GM19239 (cell line): ENCODE results near the gene ARHGDIG.
"Not testable (repeated sequence)": the region's sequence is repeated elsewhere in the genome, so short reads cannot be mapped to it uniquely, and the experiment has no call there.

ENCODE experiments used
- DNase-seq: peaks from one replicate; pipeline ENCODE4 v3.0.0; 2011; ENCODE audit warnings: low spot score; ENCODE audit not compliant: insufficient read length
- FAIRE-seq: peaks from 2 replicates; lab custom pipeline; 2011; peaks lifted over from hg19 to GRCh38; lab: Jason Lieb, UNC

ARHGDIG gene

DNA sequence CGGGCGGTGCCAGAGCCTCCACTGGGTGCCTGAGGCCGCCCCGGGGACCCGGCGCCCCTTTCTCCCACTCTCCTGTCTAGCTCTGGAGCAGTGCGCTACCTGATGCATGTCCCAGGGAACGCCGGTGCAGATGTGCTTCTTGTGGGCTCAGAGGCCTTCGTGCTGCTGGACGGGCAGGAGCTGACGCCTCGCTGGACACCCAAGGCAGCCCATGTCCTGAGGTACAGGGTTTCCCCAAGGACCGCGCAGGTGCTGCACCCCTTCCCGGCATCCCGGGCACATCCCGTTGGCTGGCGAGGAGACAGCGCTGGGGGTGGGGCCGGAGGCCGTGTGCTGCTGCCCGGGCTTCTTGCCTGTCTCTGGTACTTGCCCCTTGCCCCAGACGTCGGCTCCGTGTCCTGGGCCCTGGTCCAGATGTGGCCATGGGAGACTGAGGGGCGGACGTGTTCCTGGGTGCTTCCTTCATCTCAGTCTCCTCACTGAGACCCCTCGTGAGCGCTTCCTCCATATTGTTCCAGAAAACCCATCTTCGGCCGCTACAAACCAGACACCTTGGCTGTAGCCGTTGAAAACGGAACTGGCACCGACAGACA lies 17.1 kb upstream of the ARHGDIG start:
- FAIRE-seq (no peak), DNase-seq (no peak)

GRCh38 chr16:263944-264343 lies 16.4 kb upstream of the ARHGDIG start:
- no peak for FAIRE-seq
- no peak for DNase-seq

GRCh38 chr16:264440-264951 lies 15.9 kb upstream of the ARHGDIG start:
- DNase-seq (no peak), FAIRE-seq (no peak)

GRCh38 chr16:265002-265529 lies 15.3 kb upstream of the ARHGDIG start:
- FAIRE-seq (no peak), DNase-seq (no peak)

- no peak for DNase-seq
Observed at GRCh38 chr16:265711-266110, 14.7 kb upstream of the ARHGDIG start.

DNA sequence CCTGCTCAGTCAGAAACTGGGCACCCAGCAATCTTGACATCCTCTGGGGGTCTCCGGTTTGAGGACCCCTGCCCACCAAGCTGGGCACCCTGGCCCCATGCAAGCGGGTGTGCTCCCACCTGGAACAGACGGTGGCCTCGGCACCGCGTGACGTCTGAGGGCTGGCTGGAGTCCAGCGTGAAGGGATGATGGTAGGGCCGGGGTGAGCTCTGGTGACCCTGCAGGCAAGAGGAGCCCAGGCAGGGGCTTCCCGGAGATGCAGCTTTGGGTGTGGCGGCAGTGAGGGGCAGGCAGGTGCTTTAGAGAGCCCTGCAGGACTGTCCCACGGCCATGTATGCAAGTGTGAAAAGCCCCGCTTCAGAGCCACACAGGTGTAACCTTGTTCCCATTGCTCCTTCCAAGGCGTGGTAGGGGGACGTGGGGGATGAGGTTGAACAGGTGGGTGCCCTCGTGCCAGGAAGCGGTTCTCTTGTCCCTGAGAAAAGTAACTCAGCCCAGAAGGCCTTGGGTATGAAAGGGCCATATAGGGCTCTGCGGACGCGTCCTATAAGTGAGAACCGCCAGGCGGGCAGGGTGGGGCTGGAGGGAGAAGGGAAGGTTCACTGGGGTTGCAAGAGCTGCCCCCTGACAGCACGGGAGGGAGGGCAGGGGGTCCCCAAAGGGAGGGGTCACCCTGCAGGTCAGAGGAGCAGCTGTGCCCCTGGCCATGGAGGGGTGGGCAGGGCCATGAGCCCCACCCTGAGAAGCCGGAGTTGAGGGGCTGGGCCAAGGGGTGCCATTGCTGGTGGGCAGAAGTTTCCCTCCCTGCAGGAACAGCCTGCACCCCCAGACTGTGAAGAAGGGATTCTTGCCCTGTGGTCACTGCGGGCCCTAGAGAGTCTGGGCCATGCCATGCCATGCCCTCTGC lies 13.9 kb upstream of the ARHGDIG start:
- DNase-seq (no peak), FAIRE-seq (no peak)

More at GRCh38 chr16:265711-266110, 14.7 kb upstream of the ARHGDIG start:
- FAIRE-seq, result no peak

DNA sequence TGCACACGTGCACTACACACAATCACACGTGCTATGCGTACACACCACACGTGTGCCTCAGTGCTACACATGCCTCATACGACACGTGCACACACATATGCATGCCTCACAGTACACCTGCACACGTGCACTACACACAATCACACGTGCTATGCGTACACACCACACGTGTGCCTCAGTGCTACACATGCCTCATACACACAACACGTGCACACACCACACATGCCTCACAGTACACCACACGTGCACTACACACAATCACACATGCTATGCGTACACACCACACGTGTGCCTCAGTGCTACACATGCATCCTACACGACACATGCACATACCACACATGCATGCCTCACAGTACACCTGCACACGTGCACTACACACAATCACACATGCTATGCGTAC lies 12.8 kb upstream of the ARHGDIG start:
- not testable (repeated sequence) for FAIRE-seq, DNase-seq

GRCh38 chr16:268141-269053 lies 12.0 kb upstream of the ARHGDIG start:
- DNase-seq (no peak), FAIRE-seq (no peak)

- FAIRE-seq, result no peak
- DNase-seq, result no peak
Observed at GRCh38 chr16:269061-269796, 11.2 kb upstream of the ARHGDIG start.

GRCh38 chr16:270381-271255 lies 9.8 kb upstream of the ARHGDIG start:
- no peak for FAIRE-seq
- DNase-seq, result no peak

DNA sequence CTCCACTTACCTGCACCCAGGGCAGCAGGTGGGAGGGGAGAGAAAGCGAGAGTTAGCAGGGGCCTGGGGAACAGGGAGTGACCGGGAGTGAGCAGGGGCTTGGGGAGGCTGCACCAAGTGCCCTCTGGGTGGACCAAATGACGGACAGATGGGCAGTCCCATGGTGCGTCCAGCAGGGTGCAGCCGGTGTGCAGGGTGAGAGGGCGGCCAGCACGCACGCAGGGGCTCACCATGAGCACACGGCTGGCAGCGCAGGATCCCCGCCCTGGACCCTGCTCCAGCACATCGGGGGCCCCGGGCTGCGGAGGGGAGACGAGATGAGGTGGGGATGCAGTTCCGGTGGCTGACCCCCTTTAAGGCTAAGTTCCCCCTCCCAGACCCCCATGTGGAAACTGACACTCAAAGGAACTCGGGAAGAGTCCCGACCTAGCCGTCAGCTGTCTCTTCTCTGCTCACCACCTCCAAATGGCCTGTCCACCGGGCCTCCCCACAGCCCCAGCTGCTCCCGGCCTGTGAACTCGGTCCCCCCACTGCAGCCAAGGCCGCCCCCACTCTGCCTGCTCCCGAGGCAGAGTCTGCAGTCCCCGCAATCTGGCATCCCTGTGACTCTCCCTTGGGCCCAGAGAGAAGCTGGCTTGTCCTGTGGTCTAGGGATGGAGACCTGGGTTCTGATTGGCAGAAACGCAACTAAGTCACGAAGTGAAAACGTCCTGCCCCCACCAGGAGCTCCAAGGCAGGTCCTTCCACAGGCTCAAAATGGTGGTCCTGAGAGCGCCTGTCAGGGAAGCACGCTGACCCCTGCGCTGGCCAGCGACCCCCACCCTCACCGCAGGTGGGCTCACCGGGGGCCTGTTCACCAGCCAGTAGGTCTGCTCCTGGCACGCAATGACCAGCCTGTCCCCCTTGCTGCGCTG lies 7.5 kb upstream of the ARHGDIG start:
- DNase-seq (no peak), FAIRE-seq (no peak)

GRCh38 chr16:273547-274421 lies 6.6 kb upstream of the ARHGDIG start:
- DNase-seq (no peak), FAIRE-seq (no peak)

DNA sequence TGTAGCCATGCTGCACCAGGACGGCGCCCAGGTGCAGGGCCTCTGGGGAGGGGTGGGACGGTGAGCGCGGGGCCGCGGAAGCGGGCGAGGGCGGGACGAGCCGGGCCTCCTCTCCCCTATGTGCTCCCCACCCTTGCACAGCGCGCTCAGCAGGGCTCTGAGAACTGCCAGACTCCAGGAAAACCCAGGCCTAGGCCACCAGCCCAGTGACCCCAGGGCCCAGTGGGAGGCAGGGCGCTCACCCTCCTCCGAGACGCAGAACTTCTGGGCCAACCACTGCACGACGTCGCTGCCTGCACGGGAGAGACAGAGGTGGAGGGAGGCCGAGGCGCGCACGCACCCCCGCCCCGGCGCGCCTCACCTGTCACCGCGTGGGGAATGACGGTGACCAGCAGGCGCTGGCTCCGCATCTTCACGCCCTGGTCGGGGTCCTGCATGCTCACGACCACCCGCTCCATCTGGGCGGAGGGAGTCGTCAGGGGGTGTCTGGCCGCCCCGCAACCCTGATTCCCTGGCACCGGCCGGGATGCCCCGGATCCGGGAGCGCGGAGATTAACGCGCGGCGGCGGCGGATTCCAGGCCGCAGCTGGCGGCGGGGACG lies 5.2 kb upstream of the ARHGDIG start:
- DNase-seq (no peak), FAIRE-seq (no peak)

- FAIRE-seq, result no peak
- no peak for DNase-seq
Observed at GRCh38 chr16:275786-276232, 4.6 kb upstream of the ARHGDIG start, which contains the start of gene RGS11. Gene RGS11 (minus strand): TSS chr16:275944. CDS start chr16:275911, 33 bp downstream.

DNA sequence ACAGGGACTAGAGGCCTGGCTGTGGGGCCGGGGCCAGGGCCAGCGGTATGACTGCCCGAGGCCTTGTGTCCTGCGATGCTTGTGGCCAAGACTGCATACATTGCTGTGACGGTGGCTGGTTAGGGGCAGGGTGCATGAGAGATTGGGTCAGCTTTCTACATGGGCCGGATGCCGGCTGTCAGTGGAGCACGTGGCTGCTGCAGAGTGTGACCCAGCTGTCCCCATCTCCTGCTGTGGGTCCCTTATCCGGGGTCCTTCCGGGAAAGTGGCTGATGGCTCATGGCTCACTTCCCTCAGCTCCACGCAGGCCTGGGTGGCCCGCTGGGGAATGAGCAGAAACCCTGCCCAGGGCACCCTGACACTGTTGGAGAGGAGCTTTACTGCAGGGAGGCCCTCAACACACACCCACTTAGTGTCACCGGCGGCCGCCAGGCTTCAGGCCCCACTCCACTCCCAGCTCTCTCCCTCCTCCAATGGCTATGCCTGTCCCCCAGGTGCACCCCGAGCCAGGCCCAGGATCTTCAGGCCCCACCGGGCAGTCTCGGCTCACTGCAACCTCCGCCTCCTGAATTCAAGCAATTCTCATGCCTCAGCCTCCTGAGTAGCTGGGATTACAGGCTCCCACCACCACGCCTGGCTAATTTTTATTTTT lies 3.8 kb upstream of the ARHGDIG start:
- FAIRE-seq (no peak), DNase-seq (no peak)
